T-helper 2 cell treated with Interferon-gamma antibody and Interleukin-4, amounts not matched to agents 100 ng/mL and 5 ng/mL, for 36 hours (primary cell): ENCODE data around the gene POLA1. TPM values are rescaled to one million over a fixed set of nuclear protein-coding genes. Genes with fewer than 3 reads are reported as not detected.
"Not testable (repeated sequence)": the region's sequence is repeated elsewhere in the genome, so short reads cannot be mapped to it uniquely, and the experiment has no call there.

Experiments used
- intact Hi-C: fragments of 100-400 bp; cut with micrococcal nuclease; formaldehyde crosslinking; loops from one replicate; pipeline ENCODE4 v1.15.1; 2023
- total RNA-seq: library from RNA; stranded (reverse); gene quantifications from 2 replicates; pipeline ENCODE4 v1.2.3, GENCODE V29; 2022

Gene POLA1, protein sequence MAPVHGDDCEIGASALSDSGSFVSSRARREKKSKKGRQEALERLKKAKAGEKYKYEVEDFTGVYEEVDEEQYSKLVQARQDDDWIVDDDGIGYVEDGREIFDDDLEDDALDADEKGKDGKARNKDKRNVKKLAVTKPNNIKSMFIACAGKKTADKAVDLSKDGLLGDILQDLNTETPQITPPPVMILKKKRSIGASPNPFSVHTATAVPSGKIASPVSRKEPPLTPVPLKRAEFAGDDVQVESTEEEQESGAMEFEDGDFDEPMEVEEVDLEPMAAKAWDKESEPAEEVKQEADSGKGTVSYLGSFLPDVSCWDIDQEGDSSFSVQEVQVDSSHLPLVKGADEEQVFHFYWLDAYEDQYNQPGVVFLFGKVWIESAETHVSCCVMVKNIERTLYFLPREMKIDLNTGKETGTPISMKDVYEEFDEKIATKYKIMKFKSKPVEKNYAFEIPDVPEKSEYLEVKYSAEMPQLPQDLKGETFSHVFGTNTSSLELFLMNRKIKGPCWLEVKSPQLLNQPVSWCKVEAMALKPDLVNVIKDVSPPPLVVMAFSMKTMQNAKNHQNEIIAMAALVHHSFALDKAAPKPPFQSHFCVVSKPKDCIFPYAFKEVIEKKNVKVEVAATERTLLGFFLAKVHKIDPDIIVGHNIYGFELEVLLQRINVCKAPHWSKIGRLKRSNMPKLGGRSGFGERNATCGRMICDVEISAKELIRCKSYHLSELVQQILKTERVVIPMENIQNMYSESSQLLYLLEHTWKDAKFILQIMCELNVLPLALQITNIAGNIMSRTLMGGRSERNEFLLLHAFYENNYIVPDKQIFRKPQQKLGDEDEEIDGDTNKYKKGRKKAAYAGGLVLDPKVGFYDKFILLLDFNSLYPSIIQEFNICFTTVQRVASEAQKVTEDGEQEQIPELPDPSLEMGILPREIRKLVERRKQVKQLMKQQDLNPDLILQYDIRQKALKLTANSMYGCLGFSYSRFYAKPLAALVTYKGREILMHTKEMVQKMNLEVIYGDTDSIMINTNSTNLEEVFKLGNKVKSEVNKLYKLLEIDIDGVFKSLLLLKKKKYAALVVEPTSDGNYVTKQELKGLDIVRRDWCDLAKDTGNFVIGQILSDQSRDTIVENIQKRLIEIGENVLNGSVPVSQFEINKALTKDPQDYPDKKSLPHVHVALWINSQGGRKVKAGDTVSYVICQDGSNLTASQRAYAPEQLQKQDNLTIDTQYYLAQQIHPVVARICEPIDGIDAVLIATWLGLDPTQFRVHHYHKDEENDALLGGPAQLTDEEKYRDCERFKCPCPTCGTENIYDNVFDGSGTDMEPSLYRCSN (N-terminal part only)
- 36.6 and 38.7 TPM in 2 replicates for total RNA-seq

GRCh38 chrX:24693453-24694202, at the start of gene POLA1:
TSS of gene POLA1 (plus strand) at chrX:24693918. CDS start at chrX:24693962, 44 bp downstream.
- intact Hi-C loops: loop anchor here (2.0 to 5.0 kb wide), 4 partner anchors 17 to 296 kb away; partner anchors contain the start of gene PCYT1B

- intact Hi-C loops: loop anchor here (5.0 kb wide), 1 partner anchor 46 kb away; the partner anchor contains the start of gene POLA1
Observed at GRCh38 chrX:24646006-24646405, 47.7 kb upstream of the POLA1 start.

DNA sequence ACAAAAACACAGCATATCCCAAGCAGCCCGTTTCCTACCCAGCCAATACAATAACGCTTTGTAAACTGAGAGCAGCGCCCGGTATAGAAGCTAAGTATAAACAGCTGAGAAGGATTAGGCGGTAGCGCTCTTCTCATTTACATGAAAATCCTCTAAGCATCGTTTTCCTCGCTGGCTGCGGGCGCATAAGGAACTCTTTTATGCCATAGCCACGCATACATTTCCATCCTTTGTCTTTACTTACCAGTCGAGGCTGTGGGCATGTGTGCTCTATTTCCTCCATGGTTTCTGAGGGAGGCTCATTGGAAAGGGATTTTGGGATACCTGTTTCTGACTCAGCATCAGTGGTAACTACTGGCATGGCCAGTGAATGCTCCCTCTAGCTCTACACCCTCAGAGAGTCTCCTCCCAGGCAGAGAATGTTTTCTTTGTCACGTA, 47.0 kb upstream of the POLA1 start:
- intact Hi-C loops: loop anchor here (5.0 kb wide), 1 partner anchor 46 kb away; the partner anchor contains the start of gene POLA1

DNA sequence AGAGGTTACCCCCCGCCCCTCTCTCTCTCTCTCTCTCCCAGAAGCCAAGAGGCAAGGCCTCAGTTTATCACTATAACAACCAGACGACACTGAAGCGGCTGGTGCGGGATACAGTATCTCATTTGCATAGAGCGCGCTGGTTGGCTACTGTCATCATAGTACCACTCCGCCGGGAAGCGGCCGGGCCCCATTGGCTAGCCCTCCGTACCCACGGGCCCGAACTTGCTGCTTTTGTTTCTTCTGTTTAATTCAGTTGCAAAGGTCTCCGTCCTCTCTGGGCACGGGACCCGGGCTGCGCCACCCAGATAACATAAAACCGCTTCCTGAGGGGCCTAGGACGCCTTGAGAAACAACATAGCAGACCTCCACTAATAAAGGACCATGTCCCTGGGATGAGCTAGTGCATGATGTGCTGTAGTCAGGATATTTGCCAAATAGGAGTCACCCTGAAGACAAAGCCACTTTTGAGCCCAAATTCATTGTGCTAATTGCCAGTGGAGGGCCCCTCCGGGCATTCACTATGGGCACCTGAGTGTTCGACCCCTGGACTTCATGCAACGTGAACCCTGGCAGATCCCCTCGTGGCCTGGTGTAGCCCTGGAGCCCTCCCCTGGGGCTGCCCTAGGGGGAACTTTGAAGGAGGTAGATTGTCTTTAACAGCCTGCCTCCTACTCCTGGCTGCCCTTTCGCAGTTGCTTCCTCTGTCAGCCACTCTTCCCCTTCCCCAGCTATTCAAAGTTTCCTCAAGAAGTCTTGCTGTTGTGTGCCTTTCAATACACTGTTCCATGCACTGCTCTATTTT, 46.3 kb upstream of the POLA1 start, which contains the start of gene PCYT1B:
TSS of gene PCYT1B (minus strand) at position 91 of the 802 bp plus-strand sequence. CDS start 242 bp downstream, outside the sequence.
- intact Hi-C loops: loop anchor here (5.0 kb wide), 1 partner anchor 45 kb away; the partner anchor contains the start of gene POLA1

DNA sequence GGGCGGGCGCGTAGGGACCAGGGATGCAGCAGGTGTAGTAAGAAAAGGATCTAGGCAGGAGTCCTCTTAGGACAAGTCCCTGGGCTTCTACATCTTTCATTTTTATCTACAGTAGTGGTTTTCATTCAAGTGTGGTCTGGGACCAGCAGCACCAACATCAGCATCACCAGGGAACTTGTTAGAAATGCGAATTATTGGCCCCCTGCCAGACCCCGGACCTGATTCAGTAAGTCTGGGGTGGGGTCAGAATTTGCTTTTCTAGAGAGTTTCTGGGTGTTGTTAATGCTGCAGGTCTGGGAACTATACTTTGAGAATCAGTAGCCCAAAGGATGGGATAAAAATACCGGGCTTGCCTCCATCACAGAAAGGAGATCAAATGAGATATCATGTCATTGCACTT, 45.2 kb upstream of the POLA1 start:
- intact Hi-C loops: loop anchor here (5.0 kb wide), 1 partner anchor 44 kb away; the partner anchor contains the start of gene POLA1

GRCh38 chrX:24651783-24652182, 41.9 kb upstream of the POLA1 start:
- intact Hi-C loops: no loop called here

- intact Hi-C loops: not testable (repeated sequence)
Observed at GRCh38 chrX:24655679-24656078, 38.0 kb upstream of the POLA1 start.

GRCh38 chrX:24657671-24658386, 35.9 kb upstream of the POLA1 start:
- intact Hi-C loops: no loop called here

DNA sequence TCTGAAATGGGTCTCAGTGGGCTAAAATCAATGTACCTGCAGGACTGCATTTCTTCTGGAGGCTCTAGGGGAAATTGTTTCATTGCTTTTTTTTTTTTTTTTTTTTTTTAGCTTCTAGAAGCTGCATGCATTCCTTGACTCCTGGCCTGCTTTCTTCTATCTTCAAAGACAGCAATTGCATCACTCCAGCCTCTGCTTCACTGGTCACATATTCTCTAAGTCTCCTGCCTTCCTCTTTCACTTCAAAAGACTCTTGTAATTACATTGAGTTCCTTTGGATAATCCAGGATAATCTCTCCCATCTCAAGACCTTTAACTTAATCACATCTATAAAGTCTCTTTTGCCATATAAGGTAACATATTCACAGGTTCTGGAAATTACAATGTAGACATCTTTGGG, 35.3 kb upstream of the POLA1 start:
- intact Hi-C loops: no loop called here

DNA sequence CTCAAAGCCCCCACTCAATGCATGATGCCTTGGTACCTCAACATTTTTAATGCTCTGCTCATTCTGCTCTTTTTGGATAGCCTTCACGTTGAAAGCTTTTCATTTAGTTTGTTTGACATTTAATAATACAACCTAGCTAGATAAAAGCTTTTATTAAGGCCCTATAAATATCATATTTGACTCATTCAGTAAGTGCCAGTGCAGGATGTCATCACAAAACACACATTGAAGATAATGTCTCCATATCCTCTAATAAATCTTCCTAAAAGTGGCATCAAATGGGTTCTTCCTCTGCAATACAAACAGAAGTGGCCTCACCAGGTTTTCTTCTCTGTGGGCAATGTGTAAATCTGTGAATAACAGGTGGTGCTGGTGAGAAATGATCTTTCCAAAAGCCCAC, 34.6 kb upstream of the POLA1 start:
- intact Hi-C loops: no loop called here

- intact Hi-C loops: no loop called here
Observed at GRCh38 chrX:24659646-24660045, 34.1 kb upstream of the POLA1 start.

DNA sequence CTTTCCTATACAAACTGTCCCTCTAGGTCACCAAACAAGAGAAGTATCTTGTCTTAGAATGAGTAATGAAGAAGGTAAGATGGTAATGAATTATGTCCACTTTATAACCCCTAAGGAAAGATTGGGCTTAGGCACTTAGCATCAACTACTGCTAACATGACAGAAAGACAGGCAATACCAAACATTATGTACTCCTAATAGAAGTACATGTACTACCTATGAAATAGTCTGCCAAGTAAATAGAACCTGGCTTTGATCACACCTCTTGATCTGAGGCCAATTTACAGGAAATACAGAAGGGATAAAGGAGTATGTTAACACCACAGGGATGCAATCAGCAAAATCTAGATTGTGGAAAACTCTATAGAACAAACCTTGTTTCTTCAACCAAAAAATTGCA, 32.4 kb upstream of the POLA1 start:
- intact Hi-C loops: no loop called here

GRCh38 chrX:24662352-24662751, 31.4 kb upstream of the POLA1 start:
- intact Hi-C loops: no loop called here

DNA sequence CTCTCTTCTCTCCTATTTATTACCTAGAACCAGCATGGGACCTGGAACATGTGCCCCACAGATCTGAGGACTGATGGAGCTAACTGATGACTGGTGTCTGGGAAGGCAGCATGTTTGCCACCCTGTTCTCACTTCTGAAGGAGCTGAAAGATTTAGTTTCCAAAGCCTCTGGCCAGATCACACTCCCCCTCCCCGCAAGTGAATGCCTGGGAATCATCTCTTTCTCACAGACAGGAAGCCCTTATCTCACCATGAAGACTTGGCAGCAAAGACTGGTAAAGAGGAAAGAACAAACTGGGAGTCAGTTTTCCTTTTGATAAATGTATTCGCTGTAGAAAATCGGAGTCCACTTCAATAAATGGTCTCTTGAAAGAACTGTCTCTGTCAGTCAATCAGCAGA, 25.6 kb upstream of the POLA1 start:
- intact Hi-C loops: no loop called here

- intact Hi-C loops: no loop called here
Observed at GRCh38 chrX:24672701-24673190, 21.0 kb upstream of the POLA1 start.

DNA sequence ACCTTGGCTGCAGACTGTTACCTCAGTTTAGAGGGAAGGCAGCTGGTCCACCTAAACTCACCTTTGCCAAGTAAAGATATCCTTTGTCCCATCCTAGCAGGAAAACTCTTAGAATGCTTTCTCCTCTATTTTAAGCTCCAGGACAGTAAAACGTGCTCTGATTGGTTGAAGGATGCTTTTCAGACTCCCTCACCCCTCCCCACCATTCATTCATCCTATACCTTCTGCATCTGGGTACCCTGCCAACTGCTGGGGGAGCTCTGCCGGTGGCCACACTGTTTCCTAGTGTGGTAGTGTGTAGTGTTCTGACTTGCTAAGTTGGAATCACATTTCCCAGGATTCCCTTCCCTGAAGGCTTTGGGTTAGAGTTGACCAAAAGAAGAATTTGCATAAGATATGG, 20.3 kb upstream of the POLA1 start:
- intact Hi-C loops: no loop called here

- intact Hi-C loops: loop anchor here (2.0 kb wide), 1 partner anchor 16 kb away; the partner anchor contains the start of gene POLA1
Observed at GRCh38 chrX:24676403-24677024, 17.2 kb upstream of the POLA1 start.
